ENCODE data around the gene LHX2.

DNA sequence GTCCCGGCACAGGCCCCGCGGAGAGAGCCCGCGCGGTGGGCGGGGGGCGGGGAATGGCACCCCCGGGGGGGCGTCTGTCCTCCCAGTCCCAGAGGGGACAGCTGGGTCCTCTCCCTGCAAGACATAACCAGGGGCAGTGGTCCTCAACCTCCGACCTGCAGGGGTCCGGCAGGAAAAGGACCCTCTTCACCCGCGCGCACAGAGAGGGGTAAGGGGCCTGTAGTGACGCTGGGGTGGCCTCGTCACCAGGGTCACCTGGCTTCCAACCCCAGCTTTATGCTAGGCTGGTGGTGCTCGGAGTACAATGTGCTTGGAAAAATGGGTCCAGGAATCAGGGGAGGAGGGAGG, 34.2 kb downstream of the LHX2 start:
- TF ChIP-seq, protein P1, sequence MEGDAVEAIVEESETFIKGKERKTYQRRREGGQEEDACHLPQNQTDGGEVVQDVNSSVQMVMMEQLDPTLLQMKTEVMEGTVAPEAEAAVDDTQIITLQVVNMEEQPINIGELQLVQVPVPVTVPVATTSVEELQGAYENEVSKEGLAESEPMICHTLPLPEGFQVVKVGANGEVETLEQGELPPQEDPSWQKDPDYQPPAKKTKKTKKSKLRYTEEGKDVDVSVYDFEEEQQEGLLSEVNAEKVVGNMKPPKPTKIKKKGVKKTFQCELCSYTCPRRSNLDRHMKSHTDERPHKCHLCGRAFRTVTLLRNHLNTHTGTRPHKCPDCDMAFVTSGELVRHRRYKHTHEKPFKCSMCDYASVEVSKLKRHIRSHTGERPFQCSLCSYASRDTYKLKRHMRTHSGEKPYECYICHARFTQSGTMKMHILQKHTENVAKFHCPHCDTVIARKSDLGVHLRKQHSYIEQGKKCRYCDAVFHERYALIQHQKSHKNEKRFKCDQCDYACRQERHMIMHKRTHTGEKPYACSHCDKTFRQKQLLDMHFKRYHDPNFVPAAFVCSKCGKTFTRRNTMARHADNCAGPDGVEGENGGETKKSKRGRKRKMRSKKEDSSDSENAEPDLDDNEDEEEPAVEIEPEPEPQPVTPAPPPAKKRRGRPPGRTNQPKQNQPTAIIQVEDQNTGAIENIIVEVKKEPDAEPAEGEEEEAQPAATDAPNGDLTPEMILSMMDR (IDR thresholded peaks at IDR 0.05) = no peak
- TF ChIP-seq POLR2A (IDR thresholded peaks at IDR 0.05) (no peak), POLR2AphosphoS5 (IDR thresholded peaks at IDR 0.05) (no peak)
